Measurements from ENCODE around the gene ERBB4. TPM values are rescaled to one million over a fixed set of nuclear protein-coding genes. Genes with fewer than 3 reads are reported as not detected.

Gene ERBB4
- total RNA-seq, 1 experiment from 2014 or later: 0.04 TPM

GRCh38 chr2:212384027-212384426 lies 154.6 kb downstream of the ERBB4 start:
- no peak overlapping the region for H4K5ac ChIP-seq (ENCODE audit: insufficient read length, low read depth, low read length)
- peak overlapping the region in 1 of 3 experiments; percentile 46; a peak in 1 of 7 replicates for H3K27ac Mint-ChIP-seq
- no peak overlapping the region for H3K18ac ChIP-seq (ENCODE audit: insufficient read length, low read depth, low read length)
- H3K56ac ChIP-seq (ENCODE audit: insufficient read length, low read depth, low read length): no peak overlapping the region
- H3T11ph ChIP-seq (ENCODE audit: low read length): no peak overlapping the region
- H3K36me3 Mint-ChIP-seq (ENCODE audit: insufficient read depth in 1 of 3, low read depth in 3 of 3): no peaks in the 10 kb centered on the region
- no peaks in the 10 kb centered on the region for H3K27me3 ChIP-seq (ENCODE audit: insufficient read depth, low read length)
- no peaks in the 10 kb centered on the region for H3K79me1 ChIP-seq (ENCODE audit: insufficient read depth, low read depth, low read length, poor library complexity, severe bottlenecking)
- no peak overlapping the region for H2BK5ac ChIP-seq (ENCODE audit: insufficient read length, low read length)
- H3K4ac ChIP-seq (ENCODE audit: low read depth, low read length): no peak overlapping the region
- no peak overlapping the region for H4K91ac ChIP-seq (ENCODE audit: insufficient read length, low read depth, low read length)
- no peaks in the 10 kb centered on the region for H3K4me1 ChIP-seq (ENCODE audit: insufficient read depth, low read length)
- H3K9me3 ChIP-seq (ENCODE audit: control insufficient read depth, low read depth, low read length): no peaks in the 10 kb centered on the region
- no peak for DNase-seq
- WGBS (ENCODE audit: extremely low coverage, insufficient read length, low lambda C conversion rate): no CpG with 5 or more reads among the region's 2 CpGs
- no peak overlapping the region for H3K14ac ChIP-seq (ENCODE audit: insufficient read depth, low read length)
- H2AK5ac ChIP-seq (ENCODE audit: insufficient read length, low read length): no peak overlapping the region
- H3K9ac ChIP-seq (ENCODE audit: extremely low read depth, insufficient read length, low read length): no peak overlapping the region
- no peak overlapping the region for H4K8ac ChIP-seq (replicated peaks; ENCODE audit: insufficient read length, low read depth, low read length)
- no peak for TF ChIP-seq CTCF (conservative IDR thresholded peaks at IDR 0.05)
- H2BK15ac ChIP-seq (ENCODE audit: low read depth, low read length): no peak overlapping the region
- no peaks in the 10 kb centered on the region for H4K20me1 ChIP-seq (ENCODE audit: control insufficient read depth, insufficient read depth, insufficient read length)
- H3K4me1 Mint-ChIP-seq: peaks cover 8 to 9% of the 10 kb centered on the region in 2 experiments
- H3K23ac ChIP-seq (ENCODE audit: insufficient read length, low read depth, low read length): no peak overlapping the region
- H2BK120ac ChIP-seq (ENCODE audit: low read depth, low read length, poor library complexity, severe bottlenecking): no peak overlapping the region
- no peaks in the 10 kb centered on the region for H3K79me2 ChIP-seq (ENCODE audit: insufficient read depth, low read length)
- no peak overlapping the region for H2BK20ac ChIP-seq (ENCODE audit: low read depth, low read length, poor library complexity, severe bottlenecking)
- H2BK12ac ChIP-seq (ENCODE audit: insufficient read length, low read depth, low read length): no peak overlapping the region
- no peaks in the 10 kb centered on the region for H3K27me3 Mint-ChIP-seq (ENCODE audit: low read depth)
- H3K4me3 Mint-ChIP-seq: no peak overlapping the region
- no peaks in the 10 kb centered on the region for H3K23me2 ChIP-seq (ENCODE audit: insufficient read length, low read depth, low read length, poor library complexity, severe bottlenecking)
- H3K27ac ChIP-seq (ENCODE audit: insufficient read length, low read depth, low read length): no peak overlapping the region
- no peak overlapping the region for H2AFZ ChIP-seq (ENCODE audit: low read length)
- H3K4me2 ChIP-seq (ENCODE audit: insufficient read depth, insufficient read length, low read length): no peak overlapping the region
- no peaks in the 10 kb centered on the region for H3K9me3 Mint-ChIP-seq

Measured in H9 (cell line).